Retinal pigment epithelial cell (primary cell): ENCODE data around the gene MYL5.
A peak's percentile ranks its signal among the peaks of the same experiment; 100 is the strongest.

Source experiments
- DNase-seq: peaks from one replicate; pipeline ENCODE4 v3.0.0-alpha.2; 2010; ENCODE audit warnings: low read depth
- H3K4me3 ChIP-seq: 2 replicates; pipeline ENCODE4 v1.5.1; 2011; ENCODE audit warnings: mild to moderate bottlenecking, low read length, control low read depth, moderate library complexity
- CTCF ChIP-seq: conservative IDR thresholded peaks from 2 replicates; pipeline ENCODE4 v1.5.1; 2011; ENCODE audit warnings: low read depth, low read length, control low read depth, inconsistent platforms

MYL5 gene

GRCh38 chr4:663438-664428 is 10.6 kb upstream of the MYL5 start:
- peak overlapping the region; percentile 72 for H3K4me3 ChIP-seq
- TF ChIP-seq CTCF: peak; percentile 14
- DNase-seq: no peak

GRCh38 chr4:664713-665231 is 9.6 kb upstream of the MYL5 start:
- TF ChIP-seq CTCF: no peak
- H3K4me3 ChIP-seq: no peak overlapping the region
- DNase-seq: no peak

- DNase-seq: no peak
- TF ChIP-seq CTCF: no peak
- no peak overlapping the region for H3K4me3 ChIP-seq
Measured at GRCh38 chr4:665381-665750, 9.0 kb upstream of the MYL5 start.

GRCh38 chr4:665751-666435 is 8.4 kb upstream of the MYL5 start:
- no peak overlapping the region for H3K4me3 ChIP-seq
- no peak for DNase-seq
- no peak for TF ChIP-seq CTCF

- TF ChIP-seq CTCF: no peak
- DNase-seq: no peak
Measured at GRCh38 chr4:666436-666810, 7.9 kb upstream of the MYL5 start.

GRCh38 chr4:666822-667544 is 7.4 kb upstream of the MYL5 start:
- no peak for DNase-seq
- H3K4me3 ChIP-seq: no peak overlapping the region
- no peak for TF ChIP-seq CTCF

More at GRCh38 chr4:666436-666810, 7.9 kb upstream of the MYL5 start:
- no peak overlapping the region for H3K4me3 ChIP-seq
